Left ventricle myocardium inferior (tissue), 1 donor: Measurements from ENCODE around the gene RETNLB. TPM values are rescaled to one million over a fixed set of nuclear protein-coding genes. Genes with fewer than 3 reads are reported as not detected.

Experiments used
- DNase-seq: peaks from one replicate; pipeline ENCODE4 v3.0.0-alpha.2; 2020
- H3K27ac ChIP-seq: fragments of 200-600 bp; replicated peaks from 2 replicates; pipeline ENCODE4 v1.8.0; 2021
- H3K27me3 ChIP-seq: fragments of 200-600 bp; 2 replicates; pipeline ENCODE4 v1.8.0; 2021; ENCODE audit warnings: low read depth
- H3K36me3 ChIP-seq: fragments of 200-600 bp; 2 replicates; pipeline ENCODE4 v1.8.0; 2021
- H3K4me1 ChIP-seq: fragments of 200-600 bp; 2 replicates; pipeline ENCODE4 v1.8.0; 2021
- H3K4me3 ChIP-seq: fragments of 200-600 bp; 2 replicates; pipeline ENCODE4 v1.8.0; 2021; ENCODE audit warnings: mild to moderate bottlenecking, moderate library complexity
- H3K9me3 ChIP-seq: fragments of 200-600 bp; replicated peaks from 2 replicates; pipeline ENCODE4 v1.8.0; 2021
- CTCF ChIP-seq: fragments of 200-600 bp; IDR thresholded peaks from 2 replicates; pipeline ENCODE4 v1.8.0; 2021; ENCODE audit warnings: antibody characterized with exemption, mild to moderate bottlenecking, borderline replicate concordance
- intact Hi-C: fragments of 100-400 bp; cut with micrococcal nuclease; formaldehyde crosslinking; loops from one replicate; pipeline ENCODE4 v1.11.0; 2022
- total RNA-seq: library from RNA; stranded (reverse); fragmentation: NEBNext Ultra II Directional; extraction: Animal tissue kit (Norgen Biotek cat#: 25700); gene quantifications from one replicate; pipeline ENCODE4 v1.2.1, GENCODE V29; 2021
- donor health status: DM: no; HTN: yes; CAD: no; lungs with severe emphysema.

Gene RETNLB
- total RNA-seq, 1 donor from 2014 or later, result not detected

DNA sequence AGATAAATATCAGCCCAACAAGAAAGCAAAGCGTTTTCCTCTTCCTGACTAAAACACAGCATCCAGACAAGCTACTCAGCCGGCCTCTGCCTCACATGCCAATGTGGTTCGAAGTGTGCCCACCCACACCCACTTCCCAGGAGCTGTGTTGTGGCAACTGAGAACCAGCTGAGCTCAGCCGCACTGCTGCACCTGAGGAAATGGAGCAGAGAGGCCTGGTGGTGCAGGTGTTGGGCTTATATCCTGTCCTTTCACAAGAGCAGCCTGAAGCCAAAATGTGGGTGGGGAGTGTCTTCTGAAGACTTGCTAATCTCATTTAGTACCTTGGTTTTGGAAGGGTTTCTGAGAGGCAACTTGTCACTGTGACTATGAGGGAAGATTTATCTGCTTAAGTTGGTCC, 23.0 kb upstream of the RETNLB start:
- no peak for DNase-seq
- TF ChIP-seq CTCF, result no peak
- no peak overlapping the region for H3K4me3 ChIP-seq
- H3K27me3 ChIP-seq, result no peaks in the 10 kb centered on the region
- intact Hi-C loops, result no loop called here
- no peaks in the 10 kb centered on the region for H3K36me3 ChIP-seq
- no peaks in the 10 kb centered on the region for H3K4me1 ChIP-seq
- H3K27ac ChIP-seq, result no peak overlapping the region
- no peaks in the 10 kb centered on the region for H3K9me3 ChIP-seq

GRCh38 chr3:108779496-108779895, 22.3 kb upstream of the RETNLB start:
- Histone ChIP-seq H3K27me3 (no peaks in the 10 kb centered on the region), H3K27ac (no peak overlapping the region), H3K4me1 (no peaks in the 10 kb centered on the region), H3K9me3 (no peaks in the 10 kb centered on the region), H3K36me3 (no peaks in the 10 kb centered on the region), H3K4me3 (no peak overlapping the region)
- intact Hi-C loops, result no loop called here
- DNase-seq, result no peak
- TF ChIP-seq CTCF, result no peak

GRCh38 chr3:108775649-108776048, 18.4 kb upstream of the RETNLB start:
- DNase-seq, result no peak
- no peaks in the 10 kb centered on the region for H3K4me1 ChIP-seq
- H3K9me3 ChIP-seq, result no peaks in the 10 kb centered on the region
- no peak for TF ChIP-seq CTCF
- H3K4me3 ChIP-seq, result no peak overlapping the region
- intact Hi-C loops, result no loop called here
- H3K36me3 ChIP-seq, result no peaks in the 10 kb centered on the region
- H3K27me3 ChIP-seq, result no peaks in the 10 kb centered on the region
- no peak overlapping the region for H3K27ac ChIP-seq

GRCh38 chr3:108767253-108767652, 10.0 kb upstream of the RETNLB start:
- intact Hi-C loops, result no loop called here
- DNase-seq, result no peak
- TF ChIP-seq CTCF, result no peak
- Histone ChIP-seq H3K9me3 (no peaks in the 10 kb centered on the region), H3K36me3 (no peaks in the 10 kb centered on the region), H3K4me1 (no peaks in the 10 kb centered on the region), H3K27me3 (no peaks in the 10 kb centered on the region), H3K4me3 (no peak overlapping the region), H3K27ac (no peak overlapping the region)

- Histone ChIP-seq H3K36me3 (no peaks in the 10 kb centered on the region), H3K27ac (no peak overlapping the region), H3K4me3 (no peak overlapping the region), H3K27me3 (no peaks in the 10 kb centered on the region), H3K4me1 (no peaks in the 10 kb centered on the region), H3K9me3 (no peaks in the 10 kb centered on the region)
- no peak for TF ChIP-seq CTCF
- no peak for DNase-seq
- intact Hi-C loops, result no loop called here
These were observed 1.5 kb downstream of the RETNLB start for GRCh38 chr3:108755686-108756085.

GRCh38 chr3:108744762-108745161, 12.4 kb downstream of the RETNLB start:
- Histone ChIP-seq H3K4me3 (no peak overlapping the region), H3K4me1 (no peaks in the 10 kb centered on the region), H3K36me3 (no peaks in the 10 kb centered on the region), H3K27ac (no peak overlapping the region), H3K27me3 (no peaks in the 10 kb centered on the region), H3K9me3 (peaks cover 16% of the 10 kb centered on the region)
- DNase-seq, result no peak
- no peak for TF ChIP-seq CTCF
- intact Hi-C loops, result no loop called here
